Measurements from ENCODE around the gene ELF1. TPM values are rescaled to one million over a fixed set of nuclear protein-coding genes. Genes with fewer than 3 reads are reported as not detected.

ELF1 gene
- total RNA-seq, 1 donor from 2014 or later = 136 TPM

GRCh38 chr13:40985381-40986100 lies 33.6 kb downstream of the ELF1 start:
- peak overlapping the region; percentile 89 for H3K27ac Mint-ChIP-seq
- intact Hi-C loops (cut with micrococcal nuclease) = loop anchor here (1.0 to 10.0 kb wide), 2 partner anchors 11 to 321 kb away; partner anchors contain the start of gene FOXO1
- H3K4me1 Mint-ChIP-seq = peaks cover 75% of the 10 kb centered on the region
- DNase-seq (no peak), ATAC-seq (ENCODE audit: low read depth) (no peak)
- CTCF ChIA-PET = interaction anchor here (1.1 to 1.6 kb wide), 3 partner anchors 11 to 72 kb away, joined by 3 to 7 read pairs (median 3); no protein-coding TSS in a partner anchor
- peak overlapping the region; percentile 71 for H3K4me3 Mint-ChIP-seq
- H3K36me3 Mint-ChIP-seq (ENCODE audit: low read depth) = peaks cover 18% of the 10 kb centered on the region
- no peaks in the 10 kb centered on the region for H3K27me3 Mint-ChIP-seq
- POLR2A ChIA-PET = interaction anchor here (0.9 to 2.1 kb wide), 6 partner anchors 19 to 75 kb away, joined by 3 to 9 read pairs (median 4); partner anchors contain the start of genes ELF1 and WBP4
- TF ChIP-seq CTCF (IDR thresholded peaks at IDR 0.05) = no peak
- no peaks in the 10 kb centered on the region for H3K9me3 Mint-ChIP-seq

GRCh38 chr13:40984668-40985366 lies 34.3 kb downstream of the ELF1 start:
- Mint-ChIP-seq H3K27ac (peak overlapping the region; percentile 89), H3K4me3 (peak overlapping the region; percentile 71), H3K4me1 (peaks cover 77% of the 10 kb centered on the region), H3K27me3 (no peaks in the 10 kb centered on the region), H3K9me3 (no peaks in the 10 kb centered on the region), H3K36me3 (ENCODE audit: low read depth) (peaks cover 24% of the 10 kb centered on the region)
- DNase-seq = no peak
- intact Hi-C loops (cut with micrococcal nuclease) = loop anchor here (1.0 to 10.0 kb wide), 3 partner anchors 75 to 327 kb away; partner anchors contain the start of genes FOXO1 and NAA16
- ChIA-PET POLR2A (interaction anchor here (0.8 to 2.1 kb wide), 6 partner anchors 10 to 75 kb away, joined by 3 to 9 read pairs (median 4); partner anchors contain the start of gene ELF1), CTCF (interaction anchor here (1.2 to 1.6 kb wide), 2 partner anchors 10 to 73 kb away, joined by 3 to 7 read pairs; no protein-coding TSS in a partner anchor)
- peak; percentile 55 for ATAC-seq (ENCODE audit: low read depth)
- TF ChIP-seq CTCF (IDR thresholded peaks at IDR 0.05) = no peak

- peak; percentile 14 for ATAC-seq (ENCODE audit: low read depth)
These were observed 35.1 kb downstream of the ELF1 start for GRCh38 chr13:40983725-40984667.

GRCh38 chr13:40983259-40983658 lies 35.9 kb downstream of the ELF1 start:
- ChIA-PET CTCF (interaction anchor here (0.8 kb wide), 1 partner anchor 72 kb away, joined by 3 read pairs; no protein-coding TSS in a partner anchor), POLR2A (interaction anchor here (0.6 kb wide), 1 partner anchor 23 kb away, joined by 3 read pairs; no protein-coding TSS in a partner anchor)
- Mint-ChIP-seq H3K9me3 (no peaks in the 10 kb centered on the region), H3K27ac (peak overlapping the region; percentile 86), H3K4me1 (peaks cover 80% of the 10 kb centered on the region), H3K4me3 (peak overlapping the region; percentile 87), H3K27me3 (no peaks in the 10 kb centered on the region), H3K36me3 (ENCODE audit: low read depth) (peaks cover 34% of the 10 kb centered on the region)
- no peak for DNase-seq
- no peak for TF ChIP-seq CTCF (IDR thresholded peaks at IDR 0.05)
- intact Hi-C loops (cut with micrococcal nuclease) = loop anchor here (2.0 to 10.0 kb wide), 5 partner anchors 16 to 329 kb away; partner anchors contain the start of genes FOXO1, KBTBD6 and NAA16
- no peak for ATAC-seq (ENCODE audit: low read depth)

More at GRCh38 chr13:40983725-40984667, 35.1 kb downstream of the ELF1 start:
- H3K27me3 Mint-ChIP-seq = no peaks in the 10 kb centered on the region
- POLR2A ChIA-PET = interaction anchor here (0.8 to 2.1 kb wide), 6 partner anchors 9 to 76 kb away, joined by 3 to 9 read pairs (median 4); partner anchors contain the start of gene ELF1
- TF ChIP-seq CTCF (IDR thresholded peaks at IDR 0.05) = no peak
- peak overlapping the region; percentile 86 for H3K27ac Mint-ChIP-seq
- DNase-seq = no peak
- H3K9me3 Mint-ChIP-seq = no peaks in the 10 kb centered on the region
- CTCF ChIA-PET = interaction anchor here (0.8 to 1.6 kb wide), 3 partner anchors 9 to 74 kb away, joined by 3 to 7 read pairs (median 3); no protein-coding TSS in a partner anchor
- intact Hi-C loops (cut with micrococcal nuclease) = loop anchor here (1.0 to 10.0 kb wide), 6 partner anchors 17 to 328 kb away; partner anchors contain the start of genes FOXO1, KBTBD6 and NAA16
- peaks cover 30% of the 10 kb centered on the region for H3K36me3 Mint-ChIP-seq (ENCODE audit: low read depth)
- peak overlapping the region; percentile 58 for H3K4me3 Mint-ChIP-seq
- H3K4me1 Mint-ChIP-seq = peaks cover 80% of the 10 kb centered on the region

All from activated B cell treated with CpG ODN at 0.5 μM for 24 hours (primary cell).